Activated T-helper 1 cell treated with anti-CD3 and anti-CD28 coated beads, Interleukin-12 subunit alpha, Interleukin-12 subunit beta, Interleukin-2, Interleukin-4 antibody, amounts not matched to agents 30 ng/mL and 10 ng/mL and 1 ng/mL, durations not matched to agents 14 hours and 24 hours and 36 hours (primary cell): ENCODE results near the gene MRC2. TPM values are rescaled to one million over a fixed set of nuclear protein-coding genes. Genes with fewer than 3 reads are reported as not detected.

Experiments
- total RNA-seq: library from RNA; stranded (reverse); gene quantifications from 2 replicates; pipeline ENCODE4 v1.2.3, GENCODE V29; 2022

Gene MRC2
- total RNA-seq, 1 donor from 2014 or later, result 1.6 TPM

Other genes with a start within 250 kb of the MRC2 start
- gene EFCAB3, start 247.1 kb upstream of the MRC2 start, total RNA-seq, result 0.23 TPM in 1 of 2 replicates, not detected in the other
- 35.5 and 36.5 TPM in 2 replicates for gene METTL2A, start 203.8 kb upstream of the MRC2 start, total RNA-seq
- gene TLK2, start 148.8 kb upstream of the MRC2 start, total RNA-seq, result 44.0 and 50.8 TPM in 2 replicates
- not detected in 2 replicates for gene MARCHF10, start 180.6 kb downstream of the MRC2 start, total RNA-seq